C4-2B (cell line): Measurements from ENCODE around the gene DHX36.
A peak's percentile ranks its signal among the peaks of the same experiment; 100 is the strongest.

ENCODE experiments used
- H3K27ac ChIP-seq: fragments of 450-650 bp; 2 replicates; pipeline ENCODE4 v1.5.1; 2017
- CTCF ChIP-seq: fragments of 450-650 bp; conservative IDR thresholded peaks from 2 replicates; pipeline ENCODE4 v1.5.1; 2017; ENCODE audit warnings: mild to moderate bottlenecking
- ZFX ChIP-seq: fragments of 450-650 bp; IDR thresholded peaks from 2 replicates; pipeline ENCODE4 v1.6.1; 2017

DHX36 gene

GRCh38 chr3:154338570-154338969 is 14.3 kb upstream of the DHX36 start:
- TF ChIP-seq CTCF (no peak), ZFX (no peak)
- no peak overlapping the region for H3K27ac ChIP-seq

- TF ChIP-seq ZFX (no peak), CTCF (no peak)
- no peak overlapping the region; the same call in 1 of the 2 replicates for H3K27ac ChIP-seq
Observed at GRCh38 chr3:154338008-154338407, 13.7 kb upstream of the DHX36 start.

DNA sequence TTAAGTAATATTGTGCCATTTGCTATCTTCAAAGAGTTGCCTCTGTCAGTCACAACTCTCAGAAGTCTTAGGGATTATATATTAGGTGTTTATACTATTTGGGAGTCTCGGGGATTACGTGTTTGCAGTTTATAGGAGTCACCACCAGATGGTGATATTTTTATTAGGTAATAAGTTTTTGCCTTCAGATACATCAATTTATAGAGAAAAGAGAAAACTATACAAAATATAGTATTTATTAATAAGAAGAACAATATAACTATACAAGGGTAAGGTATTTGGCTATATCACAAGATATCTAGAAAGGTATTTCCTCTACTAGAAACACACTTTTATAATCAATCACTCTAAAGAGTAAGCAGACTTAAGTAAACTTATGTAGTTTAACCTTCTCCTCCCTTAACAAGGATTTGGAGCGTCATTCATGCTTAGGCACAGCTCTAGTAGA is 10.7 kb upstream of the DHX36 start:
- no peak overlapping the region for H3K27ac ChIP-seq
- TF ChIP-seq ZFX (no peak), CTCF (peak; percentile 86)

- no peak overlapping the region for H3K27ac ChIP-seq
- TF ChIP-seq ZFX (no peak), CTCF (no peak)
Observed at GRCh38 chr3:154327871-154328270, 3.6 kb upstream of the DHX36 start.

GRCh38 chr3:154324919-154325318 is 632 bp upstream of the DHX36 start:
- TF ChIP-seq CTCF, result no peak
- TF ChIP-seq ZFX, result no peak
- peak overlapping the region; percentile 93 for H3K27ac ChIP-seq

DNA sequence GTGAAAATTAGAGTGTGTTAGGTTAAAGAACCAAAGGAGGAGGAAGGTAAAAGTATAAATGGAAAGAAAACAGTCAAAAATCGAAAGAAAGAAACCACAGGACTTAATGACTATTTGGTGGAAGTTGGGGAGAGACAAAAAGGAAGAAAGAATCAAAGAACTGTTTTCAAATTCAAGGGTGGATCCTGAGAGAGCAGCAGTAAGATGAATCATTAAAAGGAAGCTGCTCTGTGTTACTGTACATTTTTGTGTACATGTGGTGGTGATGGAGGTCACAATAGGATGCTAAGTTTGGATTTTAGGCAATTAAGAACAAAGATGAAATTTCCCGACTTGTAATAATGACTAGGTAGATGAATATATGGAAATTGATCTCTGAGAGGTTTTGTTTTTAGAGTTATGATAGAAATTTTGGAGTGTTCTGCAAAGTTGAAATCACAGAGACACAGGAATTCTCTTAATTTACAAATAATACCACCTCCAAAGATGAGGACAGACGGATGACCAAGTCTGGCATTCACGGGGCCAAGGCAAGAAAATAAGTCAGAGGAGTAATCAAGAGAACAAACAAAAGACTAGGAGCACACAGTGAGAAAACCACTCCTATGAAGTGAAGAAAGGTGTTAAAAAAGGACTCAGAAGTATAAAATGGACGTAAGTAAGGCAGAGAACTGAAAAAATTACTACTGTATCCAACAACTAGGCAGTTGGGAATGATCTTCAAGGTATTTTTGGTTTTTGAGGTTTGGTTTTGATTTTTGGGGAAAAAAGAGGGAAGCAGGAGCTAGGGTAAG is 7.1 kb downstream of the DHX36 start:
- TF ChIP-seq ZFX, result no peak
- no peak for TF ChIP-seq CTCF
- H3K27ac ChIP-seq, result no peak overlapping the region

- no peak for TF ChIP-seq ZFX
- peak; percentile 22 for TF ChIP-seq CTCF
Observed at GRCh38 chr3:154314152-154314551, 10.1 kb downstream of the DHX36 start.

More at GRCh38 chr3:154314152-154314551, 10.1 kb downstream of the DHX36 start:
- H3K27ac ChIP-seq, result no peak overlapping the region
